ENCODE data around the gene LIG1. TPM values are rescaled to one million over a fixed set of nuclear protein-coding genes. Genes with fewer than 3 reads are reported as not detected.

LIG1 gene
- total RNA-seq, 1 donor from 2014 or later, result 4.5 TPM

GRCh38 chr19:48108997-48109782 lies 61.0 kb downstream of the LIG1 start:
- Histone ChIP-seq H3K4me3 (ENCODE audit: low read depth, low read length) (no peak overlapping the region), H3K27me3 (ENCODE audit: control insufficient read depth, insufficient read depth, low read length) (no peaks in the 10 kb centered on the region), H3K36me3 (ENCODE audit: control insufficient read depth, insufficient read depth, low read length) (no peaks in the 10 kb centered on the region)
- DNase-seq (ENCODE audit: low read depth) (no peak), FAIRE-seq (no peak)
- TF ChIP-seq CTCF (IDR thresholded peaks at IDR 0.05; ENCODE audit: insufficient read depth, low read length, severe bottlenecking), result no peak

- Histone ChIP-seq H3K36me3 (ENCODE audit: control insufficient read depth, insufficient read depth, low read length) (no peaks in the 10 kb centered on the region), H3K4me3 (ENCODE audit: low read depth, low read length) (no peak overlapping the region), H3K27me3 (ENCODE audit: control insufficient read depth, insufficient read depth, low read length) (no peaks in the 10 kb centered on the region)
- no peak for TF ChIP-seq CTCF (IDR thresholded peaks at IDR 0.05; ENCODE audit: insufficient read depth, low read length, severe bottlenecking)
- DNase-seq (ENCODE audit: low read depth) (no peak), FAIRE-seq (no peak)
Measured at GRCh38 chr19:48103922-48104321, 66.2 kb downstream of the LIG1 start.

GRCh38 chr19:48102870-48103751 lies 67.0 kb downstream of the LIG1 start:
- Histone ChIP-seq H3K4me3 (ENCODE audit: low read depth, low read length) (no peak overlapping the region), H3K36me3 (ENCODE audit: control insufficient read depth, insufficient read depth, low read length) (no peaks in the 10 kb centered on the region), H3K27me3 (ENCODE audit: control insufficient read depth, insufficient read depth, low read length) (no peaks in the 10 kb centered on the region)
- peak; percentile 41 for TF ChIP-seq CTCF (IDR thresholded peaks at IDR 0.05; ENCODE audit: insufficient read depth, low read length, severe bottlenecking)
- DNase-seq (ENCODE audit: low read depth) (peak; percentile 54), FAIRE-seq (no peak)

- no peaks in the 10 kb centered on the region for H3K27me3 ChIP-seq (ENCODE audit: control insufficient read depth, insufficient read depth, low read length)
- FAIRE-seq, result no peak
- no peak overlapping the region for H3K4me3 ChIP-seq (ENCODE audit: low read depth, low read length)
- no peaks in the 10 kb centered on the region for H3K36me3 ChIP-seq (ENCODE audit: control insufficient read depth, insufficient read depth, low read length)
- TF ChIP-seq CTCF (IDR thresholded peaks at IDR 0.05; ENCODE audit: insufficient read depth, low read length, severe bottlenecking), result no peak
- no peak for DNase-seq (ENCODE audit: low read depth)
Measured at GRCh38 chr19:48095612-48096175, 74.5 kb downstream of the LIG1 start.

GRCh38 chr19:48094855-48095203 lies 75.3 kb downstream of the LIG1 start:
- FAIRE-seq, result no peak
- H3K36me3 ChIP-seq (ENCODE audit: control insufficient read depth, insufficient read depth, low read length), result no peaks in the 10 kb centered on the region
- no peak for DNase-seq (ENCODE audit: low read depth)
- no peak overlapping the region for H3K4me3 ChIP-seq (ENCODE audit: low read depth, low read length)
- no peaks in the 10 kb centered on the region for H3K27me3 ChIP-seq (ENCODE audit: control insufficient read depth, insufficient read depth, low read length)
- TF ChIP-seq CTCF (IDR thresholded peaks at IDR 0.05; ENCODE audit: insufficient read depth, low read length, severe bottlenecking), result no peak

Data from bronchial epithelial cell (primary cell).